H1 (cell line): ENCODE data around the gene ZNRF2. TPM values are rescaled to one million over a fixed set of nuclear protein-coding genes. Genes with fewer than 3 reads are reported as not detected.

Experiments
- CTCF ChIA-PET: fragments of 300-600 bp; sonication (Branson Sonifier 250); formaldehyde crosslinking; loops from one replicate; lab custom pipeline; 2021; ENCODE audit not compliant: partially characterized antibody; lab: Charles Lee
- POLR2A ChIA-PET: fragments of 300-600 bp; sonication (Branson Sonifier 250); formaldehyde crosslinking; loops from one replicate; lab custom pipeline; 2021; ENCODE audit warnings: inconsistent platforms; ENCODE audit not compliant: partially characterized antibody; lab: Charles Lee
- DNase-seq, 2 experiments: peaks; one replicate each; pipeline versions ENCODE4 v3.0.0 to v3.0.0-alpha.2; 2010 to 2022; ENCODE audit warnings: low spot score in 2 of 2, low read depth in 1 of 2, mixed read lengths in 1 of 2
- FAIRE-seq: peaks from 2 replicates; lab custom pipeline; 2011; peaks lifted over from hg19 to GRCh38; lab: Jason Lieb, UNC
- H2AFZ ChIP-seq: 2 replicates; pipeline ENCODE4 v1.8.1; 2012; ENCODE audit warnings: low read length, inconsistent platforms
- H2AK5ac ChIP-seq: 2 replicates; pipeline ENCODE4 v1.6.1; 2013; ENCODE audit warnings: low read depth, low read length
- H2BK120ac ChIP-seq: replicated peaks from 2 replicates; pipeline ENCODE3; 2013; ENCODE audit warnings: low read depth, low read length, inconsistent platforms
- H2BK12ac ChIP-seq: 2 replicates; pipeline ENCODE4 v1.6.1; 2013; ENCODE audit warnings: low read depth, low read length
- H2BK15ac ChIP-seq: 2 replicates; pipeline ENCODE4 v1.6.1; 2013; ENCODE audit warnings: low read length
- H2BK20ac ChIP-seq: 2 replicates; pipeline ENCODE4 v1.6.1; 2013; ENCODE audit warnings: low read length
- H2BK5ac ChIP-seq: 2 replicates; pipeline ENCODE4 v1.6.1; 2013; ENCODE audit warnings: low read depth, low read length
- H3K14ac ChIP-seq: 2 replicates; pipeline ENCODE4 v1.6.1; 2013; ENCODE audit warnings: inconsistent platforms; ENCODE audit not compliant: insufficient read length
- H3K18ac ChIP-seq: 2 replicates; pipeline ENCODE4 v1.6.1; 2013; ENCODE audit warnings: low read length; ENCODE audit errors: extremely low read depth
- H3K23ac ChIP-seq: 2 replicates; pipeline ENCODE4 v1.6.1; 2013; ENCODE audit warnings: inconsistent platforms; ENCODE audit not compliant: insufficient read length
- H3K23me2 ChIP-seq: 2 replicates; pipeline ENCODE4 v1.6.1; 2013; ENCODE audit warnings: low read depth, low read length
- H3K27ac ChIP-seq: 2 replicates; pipeline ENCODE4 v1.6.1; 2011; ENCODE audit warnings: low read depth, low read length, inconsistent platforms
- H3K27me3 ChIP-seq, 4 experiments: replicated peaks in 1 of 4; 1 replicate in 1 of 4; 2 replicates in 3 of 4; pipeline versions ENCODE4 v1.6.1 to v1.8.1; 2011 to 2013; ENCODE audit warnings: low read length in 3 of 4, mild to moderate bottlenecking in 3 of 4, inconsistent platforms in 2 of 4, mixed read lengths in 2 of 4, moderate library complexity in 1 of 4; ENCODE audit not compliant: control insufficient read depth in 3 of 4, insufficient read depth in 3 of 4; ENCODE audit errors: extremely low read depth in 1 of 4
- H3K36me3 ChIP-seq, 4 experiments: 2 replicates each; pipeline versions ENCODE4 v1.6.1 to v1.8.1; 2011 to 2013; ENCODE audit warnings: mild to moderate bottlenecking in 4 of 4, low read length in 3 of 4, moderate library complexity in 2 of 4, control low read depth in 1 of 4, inconsistent platforms in 1 of 4; ENCODE audit not compliant: insufficient read depth in 4 of 4, control insufficient read depth in 2 of 4
- H3K4ac ChIP-seq: replicated peaks from 2 replicates; pipeline ENCODE3; 2013; ENCODE audit warnings: low read length, low read depth, mixed read lengths, inconsistent platforms; ENCODE audit not compliant: insufficient read length
- H3K4me1 ChIP-seq, 4 experiments: replicated peaks in 1 of 4; 1 replicate in 1 of 4; 2 replicates in 3 of 4; pipeline versions ENCODE4 v1.6.1 to v1.8.1; 2011 to 2013; ENCODE audit warnings: low read length in 3 of 4, inconsistent platforms in 2 of 4, mixed read lengths in 1 of 4; ENCODE audit not compliant: insufficient read depth in 4 of 4, control insufficient read depth in 3 of 4
- H3K4me2 ChIP-seq, 2 experiments: 2 replicates each; pipeline versions ENCODE4 v1.6.1 to v1.8.1; 2011 to 2013; ENCODE audit warnings: low read depth in 2 of 2, low read length in 2 of 2, control low read depth in 1 of 2, inconsistent platforms in 1 of 2, mild to moderate bottlenecking in 1 of 2; ENCODE audit not compliant: insufficient read depth in 1 of 2
- H3K4me3 ChIP-seq, 4 experiments: fragments of 200-600, 300-600 bp in 1 of 4; sonication (generic), shearing (Covaris generic), sonication (Bioruptor Twin) in 1 of 4; 2 replicates each; pipeline versions ENCODE4 v1.5.1 to v1.8.1; 2011 to 2016; ENCODE audit warnings: low read length in 4 of 4, low read depth in 3 of 4, control low read depth in 2 of 4, inconsistent platforms in 2 of 4, mild to moderate bottlenecking in 2 of 4, mixed read lengths in 1 of 4, moderate library complexity in 1 of 4; ENCODE audit not compliant: insufficient read depth in 2 of 4; ENCODE audit errors: extremely low read depth in 1 of 4
- H3K56ac ChIP-seq: replicated peaks from 2 replicates; pipeline ENCODE3; 2013; ENCODE audit warnings: low read depth, mild to moderate bottlenecking, mixed read lengths, low read length, inconsistent platforms; ENCODE audit not compliant: insufficient read length
- H3K79me1 ChIP-seq: 2 replicates; pipeline ENCODE4 v1.6.1; 2013; ENCODE audit warnings: low read depth, low read length, control low read depth
- H3K79me2 ChIP-seq, 2 experiments: 2 replicates each; pipeline versions ENCODE4 v1.6.1 to v1.8.1; 2012 to 2013; ENCODE audit warnings: low read length in 2 of 2, mild to moderate bottlenecking in 2 of 2, inconsistent platforms in 1 of 2; ENCODE audit not compliant: insufficient read depth in 2 of 2, control insufficient read depth in 1 of 2
- H3K9ac ChIP-seq, 4 experiments: replicated peaks in 1 of 4; 1 replicate in 1 of 4; 2 replicates in 3 of 4; pipeline versions ENCODE4 v1.6.1 to v1.8.1; 2011 to 2013; ENCODE audit warnings: low read depth in 3 of 4, low read length in 3 of 4, control low read depth in 2 of 4, mild to moderate bottlenecking in 2 of 4, moderate library complexity in 2 of 4, inconsistent platforms in 1 of 4; ENCODE audit errors: extremely low read depth in 1 of 4
- H3K9me3 ChIP-seq, 2 experiments: 2 replicates each; pipeline versions ENCODE4 v1.6.1 to v1.8.1; 2012 to 2013; ENCODE audit warnings: mild to moderate bottlenecking in 2 of 2, moderate library complexity in 2 of 2, control low read depth in 1 of 2, inconsistent platforms in 1 of 2, low read depth in 1 of 2, low read length in 1 of 2, mixed read lengths in 1 of 2; ENCODE audit not compliant: insufficient read depth in 2 of 2
- H4K20me1 ChIP-seq, 2 experiments: replicated peaks in 1 of 2; 2 replicates each; pipeline versions ENCODE3 to v1.8.1; 2011 to 2013; ENCODE audit warnings: inconsistent platforms in 2 of 2, low read length in 2 of 2, mild to moderate bottlenecking in 1 of 2; ENCODE audit not compliant: insufficient read depth in 2 of 2, control insufficient read depth in 1 of 2
- H4K5ac ChIP-seq: 2 replicates; pipeline ENCODE4 v1.6.1; 2013; ENCODE audit warnings: low read length, low read depth, mixed read lengths, inconsistent platforms; ENCODE audit not compliant: insufficient read length
- H4K8ac ChIP-seq: 2 replicates; pipeline ENCODE4 v1.8.0; 2013; ENCODE audit warnings: mild to moderate bottlenecking, moderate library complexity, low read length, inconsistent platforms; ENCODE audit not compliant: insufficient read depth; ENCODE audit errors: extremely low read depth
- H4K91ac ChIP-seq: replicated peaks from 2 replicates; pipeline ENCODE3; 2013; ENCODE audit warnings: low read length, mixed read lengths, inconsistent platforms; ENCODE audit not compliant: insufficient read length
- EP300 ChIP-seq, 2 experiments: IDR thresholded peaks; 1 replicate in 1 of 2; 2 replicates in 1 of 2; pipeline ENCODE4 v1.6.1; 2011 to 2012; ENCODE audit warnings: low read depth in 2 of 2, low read length in 2 of 2, mild to moderate bottlenecking in 2 of 2, borderline replicate concordance in 1 of 2, inconsistent platforms in 1 of 2, moderate library complexity in 1 of 2
- MAFK ChIP-seq: IDR thresholded peaks from 2 replicates; pipeline ENCODE4 v1.6.1; 2012; ENCODE audit warnings: low read depth, mild to moderate bottlenecking, improper control_type of control experiment, low read length
- WGBS, 2 experiments: shearing (Covaris generic) in 1 of 2; methylation state at CpG; one replicate each; pipeline versions ENCODE4 v1.1.6 to v1.1.7; 2013 to 2015; ENCODE audit warnings: low lambda C conversion rate in 2 of 2, mixed read lengths in 2 of 2, inconsistent platforms in 1 of 2, low coverage in 1 of 2, missing lambda C conversion rate in 1 of 2; ENCODE audit not compliant: insufficient replicate concordance in 2 of 2, insufficient coverage in 1 of 2, insufficient read length in 1 of 2; ENCODE audit errors: extremely low coverage in 1 of 2, missing lambda C conversion rate in 1 of 2; 5-methylcytosine and 5-hydroxymethylcytosine counted together
- polyA plus RNA-seq, 7 experiments: library from polyadenylated mRNA; depleted of rRNA in 3 of 7; stranded (reverse) in 5 of 7; unstranded in 2 of 7; fragments of >200 nt in 5 of 7; fragments of 200-250 nt in 2 of 7; gene quantifications; 1 replicate in 5 of 7; 2 replicates in 1 of 7; 4 replicates in 1 of 7; pipeline versions ENCODE4 v1.2.1 to v1.2.3, GENCODE V29; 2011 to 2013; ENCODE audit warnings: missing spikeins in 2 of 7, mixed read lengths in 2 of 7
- total RNA-seq: library from RNA; stranded (reverse); fragmentation: NEBNext Ultra II Directional; extraction: Animal tissue kit (Norgen Biotek cat#: 25700); gene quantifications from 2 replicates; pipeline ENCODE4 v1.2.1, GENCODE V29; 2021

ZNRF2 gene
- total and polyA plus RNA-seq, 2 of the 8 experiments (the other 6 are each of a cell fraction or from before 2014, with no cell fraction given), result 2.9 to 16.2 TPM

DNA sequence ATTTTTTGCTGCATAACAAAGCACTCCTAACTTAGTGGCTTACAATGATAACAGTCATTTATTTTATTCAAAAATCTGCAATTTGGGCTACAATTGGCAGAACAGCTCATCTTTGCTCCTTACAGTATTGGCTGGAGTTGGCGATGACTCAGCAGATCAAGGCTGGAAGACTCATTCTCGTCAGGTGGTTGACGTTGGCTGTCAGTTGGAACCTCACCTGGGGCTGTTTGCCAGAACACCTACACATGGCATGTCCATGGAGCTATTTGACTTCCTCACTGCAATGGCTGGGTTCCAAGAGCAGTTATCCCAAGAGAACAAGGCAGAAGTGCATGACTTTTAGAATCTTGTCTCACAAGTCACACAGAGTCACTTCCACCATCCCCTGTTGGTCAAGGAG is 119.1 kb downstream of the ZNRF2 start:
- no peak overlapping the region for H4K5ac ChIP-seq
- H3K79me1 ChIP-seq, result no peaks in the 10 kb centered on the region
- no peak for TF ChIP-seq EP300 (IDR thresholded peaks at IDR 0.05; ENCODE audit: borderline replicate concordance in 1 of 2, low read depth in 2 of 2, low read length in 2 of 2)
- peak; percentile 56; the same call in 1 of the 2 replicates for TF ChIP-seq MAFK
- no peak overlapping the region for H3K4me3 ChIP-seq
- H3K4me1 ChIP-seq, result no peaks in the 10 kb centered on the region
- no peak overlapping the region for H2BK120ac ChIP-seq
- H3K79me2 ChIP-seq, result no peaks in the 10 kb centered on the region
- H2BK5ac ChIP-seq, result no peak overlapping the region
- no peaks in the 10 kb centered on the region for H3K9me3 ChIP-seq
- DNase-seq (no peak), FAIRE-seq (no peak)
- 98% methylated on average over 3 of the region's 3 CpGs; no CpG with 5 or more reads in 1 of the 2 experiments for WGBS, 2 experiments
- no peaks in the 10 kb centered on the region for H3K27me3 ChIP-seq
- H2BK12ac ChIP-seq, result no peak overlapping the region
- ChIA-PET CTCF (no interaction called here), POLR2A (no interaction called here)
- H3K4ac ChIP-seq, result no peak overlapping the region
- H2AFZ ChIP-seq, result no peak overlapping the region
- H4K20me1 ChIP-seq, result no peaks in the 10 kb centered on the region
- H3K9ac ChIP-seq, result no peak overlapping the region
- peak overlapping the region; percentile 87; the same call in 1 of the 2 replicates for H2AK5ac ChIP-seq
- no peaks in the 10 kb centered on the region for H3K23me2 ChIP-seq
- H3K4me2 ChIP-seq, result no peak overlapping the region
- H4K8ac ChIP-seq, result no peak overlapping the region
- no peak overlapping the region for H2BK15ac ChIP-seq
- no peak overlapping the region for H3K56ac ChIP-seq
- no peak overlapping the region for H4K91ac ChIP-seq
- no peak overlapping the region; the same call in 1 of the 2 replicates for H3K18ac ChIP-seq
- 0 out of 2 replicates have a peak overlapping the region, but pooled peaks have one; percentile 13 for H2BK20ac ChIP-seq
- no peaks in the 10 kb centered on the region; a peak in 1 of 8 replicates for H3K36me3 ChIP-seq
- no peak overlapping the region for H3K23ac ChIP-seq
- no peak overlapping the region for H3K27ac ChIP-seq
- no peak overlapping the region for H3K14ac ChIP-seq
